ENCODE data around the gene NECTIN3. TPM values are rescaled to one million over a fixed set of nuclear protein-coding genes. Genes with fewer than 3 reads are reported as not detected.

NECTIN3 gene, protein sequence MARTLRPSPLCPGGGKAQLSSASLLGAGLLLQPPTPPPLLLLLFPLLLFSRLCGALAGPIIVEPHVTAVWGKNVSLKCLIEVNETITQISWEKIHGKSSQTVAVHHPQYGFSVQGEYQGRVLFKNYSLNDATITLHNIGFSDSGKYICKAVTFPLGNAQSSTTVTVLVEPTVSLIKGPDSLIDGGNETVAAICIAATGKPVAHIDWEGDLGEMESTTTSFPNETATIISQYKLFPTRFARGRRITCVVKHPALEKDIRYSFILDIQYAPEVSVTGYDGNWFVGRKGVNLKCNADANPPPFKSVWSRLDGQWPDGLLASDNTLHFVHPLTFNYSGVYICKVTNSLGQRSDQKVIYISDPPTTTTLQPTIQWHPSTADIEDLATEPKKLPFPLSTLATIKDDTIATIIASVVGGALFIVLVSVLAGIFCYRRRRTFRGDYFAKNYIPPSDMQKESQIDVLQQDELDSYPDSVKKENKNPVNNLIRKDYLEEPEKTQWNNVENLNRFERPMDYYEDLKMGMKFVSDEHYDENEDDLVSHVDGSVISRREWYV
- 39.7 TPM for polyA plus RNA-seq (2013, experiment 1 of 2)
- 49.4 TPM for polyA plus RNA-seq (2013, experiment 2 of 2)

DNA sequence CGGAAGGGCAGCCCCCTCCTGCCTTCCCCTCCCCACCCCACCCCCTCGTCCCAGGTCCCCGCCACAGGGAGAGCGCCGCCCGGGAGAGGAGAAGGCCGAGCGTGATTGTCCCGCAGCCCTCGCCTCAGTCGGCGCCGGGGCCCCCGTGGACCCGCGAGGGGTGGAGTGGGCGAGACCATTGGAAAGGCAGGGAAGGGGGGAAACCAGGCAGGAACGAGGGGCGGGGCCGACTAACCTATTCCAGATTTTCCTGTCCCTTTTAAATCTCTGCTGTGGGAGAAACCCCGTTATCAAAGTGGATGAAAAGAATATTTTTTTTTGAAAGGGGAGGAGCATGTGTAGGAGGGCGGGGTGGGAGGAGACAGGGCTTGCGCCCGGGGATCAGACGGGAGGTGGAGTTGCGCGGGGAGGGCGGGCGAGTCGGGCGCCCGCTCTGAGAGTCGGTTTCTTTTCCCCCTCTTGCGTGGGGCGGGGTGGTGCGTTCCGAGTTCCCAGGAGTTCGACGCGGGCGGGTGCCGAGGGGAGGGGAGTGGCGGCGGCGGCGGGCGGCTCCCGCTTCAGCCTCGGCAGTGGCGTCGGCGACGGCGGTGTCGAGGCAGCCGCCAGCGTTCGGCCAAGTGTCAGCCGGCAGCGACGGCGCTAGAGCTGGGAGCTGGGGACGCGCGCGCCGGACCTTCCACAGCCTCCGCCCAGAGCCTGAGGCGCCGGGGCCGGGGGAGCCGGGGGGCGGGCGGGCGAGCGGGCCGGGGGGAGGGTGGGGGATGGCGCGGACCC, at the start of gene NECTIN3:
NECTIN3 (plus strand) TSS at position 560 of the 774 bp plus-strand sequence; CDS start at position 762, 202 bp downstream.
- WGBS, 2 experiments (ENCODE audit: insufficient coverage in 2 of 2): 0% methylated on average over 12 to 27 of the region's 79 CpGs
- Histone ChIP-seq H3K27ac (ENCODE audit: low read depth, low read length, severe bottlenecking) (peak within 1 kb of the TSS; percentile 89), H3K36me3 (ENCODE audit: control insufficient read depth, insufficient read depth, low read length) (no peaks in the 10 kb centered on the region), H3K9me3 (ENCODE audit: control insufficient read depth, low read length) (no peaks in the 10 kb centered on the region), H3K4me3 (ENCODE audit: extremely low read depth, insufficient read depth, low read length, poor library complexity, severe bottlenecking) (peak within 1 kb of the TSS; percentile 93), H3K4me1 (ENCODE audit: control insufficient read depth, insufficient read depth, low read length, poor library complexity, severe bottlenecking) (peaks cover 5% of the 10 kb centered on the region)

DNA sequence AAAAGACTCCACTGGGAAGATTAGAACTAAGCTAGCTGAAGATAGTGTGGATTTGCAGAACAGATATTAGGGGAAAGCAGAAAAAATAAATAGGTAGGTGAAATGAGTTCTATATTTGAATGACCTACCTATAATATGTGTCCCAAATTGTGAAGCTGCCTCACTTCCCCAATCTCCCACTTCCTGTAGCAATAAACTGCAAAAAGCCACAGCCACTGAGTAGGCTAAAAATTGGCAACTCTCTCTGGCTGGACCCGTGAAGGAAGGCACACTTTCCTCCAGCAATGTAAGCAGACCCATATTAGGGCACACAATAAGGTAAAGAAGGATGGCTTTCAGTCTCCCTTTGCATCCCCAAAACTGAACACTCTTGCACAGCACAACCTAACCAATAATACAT, 43.7 kb upstream of the NECTIN3 start:
- no peak overlapping the region for H3K4me3 ChIP-seq (ENCODE audit: extremely low read depth, insufficient read depth, low read length, poor library complexity, severe bottlenecking)
- H3K4me1 ChIP-seq (ENCODE audit: control insufficient read depth, insufficient read depth, low read length, poor library complexity, severe bottlenecking): no peaks in the 10 kb centered on the region
- no CpG with 5 or more reads among the region's 1 CpG for WGBS, 2 experiments (ENCODE audit: insufficient coverage in 2 of 2)
- no peak overlapping the region for H3K27ac ChIP-seq (ENCODE audit: low read depth, low read length, severe bottlenecking)
- no peaks in the 10 kb centered on the region for H3K9me3 ChIP-seq (ENCODE audit: control insufficient read depth, low read length)
- no peaks in the 10 kb centered on the region for H3K36me3 ChIP-seq (ENCODE audit: control insufficient read depth, insufficient read depth, low read length)

DNA sequence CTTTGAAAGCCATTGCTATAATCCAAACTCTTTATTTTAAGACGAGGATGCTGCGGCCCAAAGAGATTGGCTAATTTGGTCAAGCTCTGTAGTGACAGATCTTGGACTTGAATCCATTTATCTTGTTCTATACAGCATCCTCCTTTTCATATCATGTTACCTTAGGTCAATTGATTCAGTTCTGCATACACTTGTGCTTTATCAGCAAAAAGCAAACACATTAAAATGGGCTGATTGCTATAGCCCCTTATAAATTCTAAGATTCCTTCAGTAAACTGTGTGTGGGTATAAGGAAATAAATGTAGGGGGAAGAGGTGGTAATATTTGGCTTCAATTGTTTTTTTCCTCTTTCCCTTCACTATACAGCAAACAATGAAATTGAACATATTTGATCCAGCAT, 40.1 kb upstream of the NECTIN3 start:
- H3K4me1 ChIP-seq (ENCODE audit: control insufficient read depth, insufficient read depth, low read length, poor library complexity, severe bottlenecking): no peaks in the 10 kb centered on the region
- WGBS, 2 experiments (ENCODE audit: insufficient coverage in 2 of 2): 85 to 100% methylated on average over 1 to 2 of the region's 2 CpGs
- no peaks in the 10 kb centered on the region for H3K9me3 ChIP-seq (ENCODE audit: control insufficient read depth, low read length)
- H3K27ac ChIP-seq (ENCODE audit: low read depth, low read length, severe bottlenecking): no peak overlapping the region
- H3K36me3 ChIP-seq (ENCODE audit: control insufficient read depth, insufficient read depth, low read length): no peaks in the 10 kb centered on the region
- no peak overlapping the region for H3K4me3 ChIP-seq (ENCODE audit: extremely low read depth, insufficient read depth, low read length, poor library complexity, severe bottlenecking)

DNA sequence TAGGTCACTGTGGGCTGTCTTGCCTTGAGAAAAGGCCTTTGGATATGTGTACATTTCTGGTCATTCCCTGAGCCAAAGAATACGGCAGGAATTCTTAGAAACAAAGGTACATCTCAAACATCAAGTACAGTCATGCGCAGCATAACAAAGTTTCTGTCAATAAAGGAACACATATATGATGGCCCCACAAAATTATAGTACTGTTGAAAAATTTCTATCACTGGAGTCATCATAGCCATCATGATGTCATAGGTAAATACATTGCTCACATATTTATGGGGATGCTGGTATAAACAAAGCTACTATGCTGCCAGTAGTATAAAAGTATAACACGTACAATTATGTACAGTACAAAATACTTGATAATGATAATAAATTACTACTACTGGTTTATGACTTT, 38.9 kb upstream of the NECTIN3 start:
- H3K36me3 ChIP-seq (ENCODE audit: control insufficient read depth, insufficient read depth, low read length): no peaks in the 10 kb centered on the region
- 92% methylated on average over 2 of the region's 3 CpGs; no CpG with 5 or more reads in 1 of the 2 experiments for WGBS, 2 experiments (ENCODE audit: insufficient coverage in 2 of 2)
- H3K4me3 ChIP-seq (ENCODE audit: extremely low read depth, insufficient read depth, low read length, poor library complexity, severe bottlenecking): no peak overlapping the region
- no peaks in the 10 kb centered on the region for H3K9me3 ChIP-seq (ENCODE audit: control insufficient read depth, low read length)
- H3K27ac ChIP-seq (ENCODE audit: low read depth, low read length, severe bottlenecking): no peak overlapping the region
- no peaks in the 10 kb centered on the region for H3K4me1 ChIP-seq (ENCODE audit: control insufficient read depth, insufficient read depth, low read length, poor library complexity, severe bottlenecking)

DNA sequence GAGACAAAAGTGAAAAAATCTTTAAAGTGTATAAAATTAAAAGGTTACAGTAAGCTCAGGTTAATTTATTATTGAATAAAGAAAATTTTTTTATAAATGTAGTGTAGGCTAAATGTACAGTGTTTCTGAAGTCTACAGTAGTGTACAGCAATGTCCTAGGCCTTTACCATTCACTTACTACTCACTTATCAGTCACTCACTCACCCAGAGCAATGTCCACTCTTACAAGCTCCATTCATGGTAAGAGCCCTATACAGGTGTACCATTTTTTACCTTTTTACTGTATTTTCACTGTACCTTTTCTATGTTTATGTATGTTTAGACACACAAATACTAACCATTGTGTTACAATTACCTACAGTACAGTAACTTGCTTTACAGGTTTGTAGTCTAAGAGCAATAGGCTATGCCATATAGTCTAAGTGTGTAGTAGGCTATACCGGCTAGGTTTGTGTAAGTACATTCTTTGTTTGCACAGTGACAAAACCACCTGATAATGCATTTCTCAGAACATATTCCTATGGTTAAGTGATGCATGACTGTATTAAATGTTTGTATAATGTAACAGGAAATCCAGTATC, 38.1 kb upstream of the NECTIN3 start:
- Histone ChIP-seq H3K4me3 (ENCODE audit: extremely low read depth, insufficient read depth, low read length, poor library complexity, severe bottlenecking) (no peak overlapping the region), H3K36me3 (ENCODE audit: control insufficient read depth, insufficient read depth, low read length) (no peaks in the 10 kb centered on the region), H3K27ac (ENCODE audit: low read depth, low read length, severe bottlenecking) (no peak overlapping the region), H3K4me1 (ENCODE audit: control insufficient read depth, insufficient read depth, low read length, poor library complexity, severe bottlenecking) (no peaks in the 10 kb centered on the region), H3K9me3 (ENCODE audit: control insufficient read depth, low read length) (no peaks in the 10 kb centered on the region)
- no CpG with 5 or more reads among the region's 1 CpG for WGBS, 2 experiments (ENCODE audit: insufficient coverage in 2 of 2)

DNA sequence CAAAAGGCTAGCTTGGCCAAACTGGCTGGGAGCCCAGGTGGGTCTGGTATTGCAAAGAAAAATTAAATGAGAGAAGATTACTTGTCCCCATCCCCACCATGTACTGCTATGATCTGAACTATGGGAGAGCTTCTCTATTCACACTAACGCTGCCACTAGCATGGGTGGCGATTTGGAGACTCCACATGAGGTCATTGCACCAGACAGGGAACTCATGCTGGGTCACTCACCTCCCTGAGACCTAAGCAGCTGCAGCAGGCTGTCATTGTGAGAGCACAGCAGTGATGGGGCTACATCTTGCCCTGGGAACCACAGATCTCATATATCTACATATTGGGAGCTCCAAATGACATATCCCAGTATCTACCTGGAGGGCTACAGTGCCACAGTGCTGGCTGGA, 36.3 kb upstream of the NECTIN3 start:
- no peaks in the 10 kb centered on the region for H3K36me3 ChIP-seq (ENCODE audit: control insufficient read depth, insufficient read depth, low read length)
- 60 to 69% methylated on average over 1 to 2 of the region's 2 CpGs for WGBS, 2 experiments (ENCODE audit: insufficient coverage in 2 of 2)
- no peaks in the 10 kb centered on the region for H3K9me3 ChIP-seq (ENCODE audit: control insufficient read depth, low read length)
- no peaks in the 10 kb centered on the region for H3K4me1 ChIP-seq (ENCODE audit: control insufficient read depth, insufficient read depth, low read length, poor library complexity, severe bottlenecking)
- no peak overlapping the region for H3K4me3 ChIP-seq (ENCODE audit: extremely low read depth, insufficient read depth, low read length, poor library complexity, severe bottlenecking)
- H3K27ac ChIP-seq (ENCODE audit: low read depth, low read length, severe bottlenecking): no peak overlapping the region

DNA sequence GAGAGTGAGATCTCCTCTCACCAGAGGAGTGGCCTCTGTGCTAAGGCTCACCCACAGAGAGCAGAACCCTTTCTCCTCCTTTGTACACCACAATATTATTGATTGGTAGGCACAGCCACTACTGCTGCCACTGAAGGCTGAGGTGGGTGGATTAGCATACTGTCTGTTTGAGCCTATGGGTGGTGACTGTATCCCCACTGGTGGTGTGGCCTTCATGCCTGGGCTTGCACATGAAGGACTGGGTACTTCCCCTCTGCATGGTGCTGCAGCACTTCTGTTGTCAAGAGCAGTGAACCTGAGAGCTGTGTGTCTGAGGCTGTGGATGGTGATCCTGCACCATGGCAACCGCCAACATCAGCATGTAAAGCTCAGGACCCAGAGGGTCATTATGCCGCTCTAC, 35.7 kb upstream of the NECTIN3 start:
- WGBS, 2 experiments (ENCODE audit: insufficient coverage in 2 of 2): 86 to 95% methylated on average over 2 of the region's 2 CpGs
- H3K36me3 ChIP-seq (ENCODE audit: control insufficient read depth, insufficient read depth, low read length): no peaks in the 10 kb centered on the region
- no peak overlapping the region for H3K4me3 ChIP-seq (ENCODE audit: extremely low read depth, insufficient read depth, low read length, poor library complexity, severe bottlenecking)
- H3K4me1 ChIP-seq (ENCODE audit: control insufficient read depth, insufficient read depth, low read length, poor library complexity, severe bottlenecking): no peaks in the 10 kb centered on the region
- H3K27ac ChIP-seq (ENCODE audit: low read depth, low read length, severe bottlenecking): no peak overlapping the region
- peaks cover 4% of the 10 kb centered on the region for H3K9me3 ChIP-seq (ENCODE audit: control insufficient read depth, low read length)

DNA sequence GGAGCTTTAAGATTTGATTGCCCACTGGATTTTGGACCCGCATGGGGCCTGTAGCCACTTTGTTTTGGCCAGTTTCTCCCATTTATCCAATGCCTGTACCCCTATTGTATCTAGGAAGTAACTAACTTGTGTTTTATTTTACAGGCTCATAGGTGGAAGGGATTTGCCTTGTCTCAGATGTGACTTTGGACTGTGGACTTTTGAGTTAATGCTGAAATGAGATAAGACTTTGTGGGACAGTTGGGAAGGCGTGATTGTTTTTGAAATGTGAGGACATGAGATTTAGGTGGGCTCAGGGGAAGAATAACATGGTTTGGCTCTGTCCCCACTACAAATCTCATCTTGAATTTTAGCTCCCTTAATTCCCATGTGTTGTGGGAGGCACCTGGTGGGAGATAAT, 30.7 kb upstream of the NECTIN3 start:
- Histone ChIP-seq H3K4me3 (ENCODE audit: extremely low read depth, insufficient read depth, low read length, poor library complexity, severe bottlenecking) (no peak overlapping the region), H3K36me3 (ENCODE audit: control insufficient read depth, insufficient read depth, low read length) (no peaks in the 10 kb centered on the region), H3K9me3 (ENCODE audit: control insufficient read depth, low read length) (peaks cover 6% of the 10 kb centered on the region), H3K27ac (ENCODE audit: low read depth, low read length, severe bottlenecking) (no peak overlapping the region), H3K4me1 (ENCODE audit: control insufficient read depth, insufficient read depth, low read length, poor library complexity, severe bottlenecking) (no peaks in the 10 kb centered on the region)
- 57 to 100% methylated on average over 1 of the region's 2 CpGs for WGBS, 2 experiments (ENCODE audit: insufficient coverage in 2 of 2)

DNA sequence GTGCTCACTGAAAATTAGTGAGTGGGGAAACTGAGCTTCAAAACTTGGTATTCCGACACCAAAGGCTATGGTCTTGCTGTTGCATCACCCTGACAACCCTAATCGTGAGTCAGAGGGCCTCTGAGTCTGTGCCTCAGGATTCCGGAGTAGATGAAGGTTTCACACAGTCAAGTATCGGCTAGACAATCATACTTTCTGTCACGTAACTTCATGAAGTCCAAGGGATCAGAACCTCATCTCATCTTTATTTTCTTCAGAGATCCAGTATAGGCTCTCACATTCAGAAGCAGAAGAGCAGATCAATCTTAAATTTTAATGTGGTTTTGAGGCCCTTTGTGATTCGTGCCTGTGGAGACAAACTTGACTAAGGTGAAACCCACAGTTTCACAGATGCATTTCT, 26.1 kb upstream of the NECTIN3 start:
- 77 to 80% methylated on average over 5 to 6 of the region's 6 CpGs for WGBS, 2 experiments (ENCODE audit: insufficient coverage in 2 of 2)
- Histone ChIP-seq H3K27ac (ENCODE audit: low read depth, low read length, severe bottlenecking) (no peak overlapping the region), H3K36me3 (ENCODE audit: control insufficient read depth, insufficient read depth, low read length) (no peaks in the 10 kb centered on the region)

DNA sequence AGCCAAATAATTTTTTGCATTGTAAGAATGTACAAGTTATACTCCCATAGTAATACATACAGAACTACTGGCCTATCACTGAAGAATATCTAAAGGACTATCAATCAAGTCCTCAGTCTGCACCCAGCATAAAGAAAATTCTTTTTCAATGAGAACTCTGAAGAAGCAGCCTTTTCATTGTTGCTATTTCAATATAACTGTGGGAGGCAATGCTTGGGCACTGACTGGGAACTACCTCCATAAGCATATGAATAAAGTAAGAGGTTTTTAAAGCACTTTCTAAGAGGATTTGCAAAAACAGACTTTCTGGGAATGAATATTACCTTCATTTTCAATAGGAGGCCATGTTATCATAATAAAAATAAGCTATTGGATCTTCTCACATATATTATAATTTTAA, 24.6 kb upstream of the NECTIN3 start:
- Histone ChIP-seq H3K36me3 (ENCODE audit: control insufficient read depth, insufficient read depth, low read length) (no peaks in the 10 kb centered on the region), H3K4me3 (ENCODE audit: extremely low read depth, insufficient read depth, low read length, poor library complexity, severe bottlenecking) (no peak overlapping the region), H3K4me1 (ENCODE audit: control insufficient read depth, insufficient read depth, low read length, poor library complexity, severe bottlenecking) (no peaks in the 10 kb centered on the region), H3K9me3 (ENCODE audit: control insufficient read depth, low read length) (no peaks in the 10 kb centered on the region), H3K27ac (ENCODE audit: low read depth, low read length, severe bottlenecking) (no peak overlapping the region)

More for the DNA sequence above, 26.1 kb upstream of the NECTIN3 start:
- Histone ChIP-seq H3K4me1 (ENCODE audit: control insufficient read depth, insufficient read depth, low read length, poor library complexity, severe bottlenecking) (no peaks in the 10 kb centered on the region), H3K9me3 (ENCODE audit: control insufficient read depth, low read length) (peaks cover 5% of the 10 kb centered on the region), H3K4me3 (ENCODE audit: extremely low read depth, insufficient read depth, low read length, poor library complexity, severe bottlenecking) (no peak overlapping the region)
